OCI-LY3 (cell line): Measurements from ENCODE around the gene ANKRD33.

ENCODE experiments used
- EZH2phosphoT487 ChIP-seq: fragments of 200-600 bp; shearing (Covaris generic); IDR thresholded peaks from 2 replicates; pipeline ENCODE4 v1.6.1; 2018; ENCODE audit warnings: antibody characterized with exemption, mixed run types, low read depth
- TF ChIP-seq, protein P1 (sequence below): fragments of 200-600, 300-600 bp; sonication (generic); IDR thresholded peaks from 2 replicates; pipeline ENCODE4 v1.5.1; 2014; ENCODE audit warnings: antibody characterized with exemption, low read length, low read depth

GRCh38 chr12:51864833-51865670, 22.9 kb upstream of the ANKRD33 start:
- TF ChIP-seq, protein P1, sequence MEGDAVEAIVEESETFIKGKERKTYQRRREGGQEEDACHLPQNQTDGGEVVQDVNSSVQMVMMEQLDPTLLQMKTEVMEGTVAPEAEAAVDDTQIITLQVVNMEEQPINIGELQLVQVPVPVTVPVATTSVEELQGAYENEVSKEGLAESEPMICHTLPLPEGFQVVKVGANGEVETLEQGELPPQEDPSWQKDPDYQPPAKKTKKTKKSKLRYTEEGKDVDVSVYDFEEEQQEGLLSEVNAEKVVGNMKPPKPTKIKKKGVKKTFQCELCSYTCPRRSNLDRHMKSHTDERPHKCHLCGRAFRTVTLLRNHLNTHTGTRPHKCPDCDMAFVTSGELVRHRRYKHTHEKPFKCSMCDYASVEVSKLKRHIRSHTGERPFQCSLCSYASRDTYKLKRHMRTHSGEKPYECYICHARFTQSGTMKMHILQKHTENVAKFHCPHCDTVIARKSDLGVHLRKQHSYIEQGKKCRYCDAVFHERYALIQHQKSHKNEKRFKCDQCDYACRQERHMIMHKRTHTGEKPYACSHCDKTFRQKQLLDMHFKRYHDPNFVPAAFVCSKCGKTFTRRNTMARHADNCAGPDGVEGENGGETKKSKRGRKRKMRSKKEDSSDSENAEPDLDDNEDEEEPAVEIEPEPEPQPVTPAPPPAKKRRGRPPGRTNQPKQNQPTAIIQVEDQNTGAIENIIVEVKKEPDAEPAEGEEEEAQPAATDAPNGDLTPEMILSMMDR: no peak
- TF ChIP-seq EZH2phosphoT487: no peak
